GM06990 (cell line): ENCODE data around the gene MCM3AP.

Experiments
- DNase-seq: peaks from one replicate; pipeline ENCODE4 v3.0.0-alpha.2; 2011; ENCODE audit not compliant: insufficient read length; ENCODE audit errors: extremely low read depth
- H3K27me3 ChIP-seq: replicated peaks from 2 replicates; pipeline ENCODE4 v1.6.0; 2011; ENCODE audit warnings: low read length; ENCODE audit not compliant: control insufficient read depth, insufficient read depth
- H3K36me3 ChIP-seq: 2 replicates; pipeline ENCODE4 v1.5.1; 2011; ENCODE audit warnings: low read length; ENCODE audit not compliant: control insufficient read depth, insufficient read depth
- H3K4me3 ChIP-seq: replicated peaks from 2 replicates; pipeline ENCODE4 v1.5.1; 2011; ENCODE audit warnings: low read depth, mild to moderate bottlenecking, control low read depth, low read length
- TF ChIP-seq, protein P1 (sequence below): IDR thresholded peaks from 2 replicates; pipeline ENCODE4 v1.5.1; 2011; ENCODE audit warnings: low read length, control low read depth, mild to moderate bottlenecking, inconsistent platforms; ENCODE audit not compliant: insufficient read depth, poor library complexity, severe bottlenecking

The MCM3AP gene

DNA sequence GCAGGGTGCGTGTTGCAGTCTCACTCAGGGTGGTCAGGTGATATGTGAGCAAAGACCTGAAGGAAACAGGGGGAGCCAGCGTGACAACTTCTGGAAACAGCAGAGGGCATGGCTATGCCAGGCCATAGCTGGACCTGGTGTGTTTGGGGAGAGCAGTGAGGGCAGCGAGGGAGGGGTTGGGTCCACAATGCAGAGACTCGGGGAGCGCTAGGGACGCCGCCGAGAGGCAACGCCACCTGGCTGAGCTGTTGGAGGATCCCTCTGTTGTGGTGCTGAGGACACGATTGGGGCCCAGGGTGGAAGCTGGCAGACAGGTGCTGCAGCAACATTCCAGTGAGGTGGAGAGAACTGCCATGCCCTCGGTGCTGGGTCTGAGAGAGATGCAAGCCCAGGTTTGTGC is 30.2 kb downstream of the MCM3AP start:
- DNase-seq, result no peak
- Histone ChIP-seq H3K36me3 (peaks cover 39% of the 10 kb centered on the region), H3K4me3 (no peak overlapping the region), H3K27me3 (no peaks in the 10 kb centered on the region)
- TF ChIP-seq, protein P1, sequence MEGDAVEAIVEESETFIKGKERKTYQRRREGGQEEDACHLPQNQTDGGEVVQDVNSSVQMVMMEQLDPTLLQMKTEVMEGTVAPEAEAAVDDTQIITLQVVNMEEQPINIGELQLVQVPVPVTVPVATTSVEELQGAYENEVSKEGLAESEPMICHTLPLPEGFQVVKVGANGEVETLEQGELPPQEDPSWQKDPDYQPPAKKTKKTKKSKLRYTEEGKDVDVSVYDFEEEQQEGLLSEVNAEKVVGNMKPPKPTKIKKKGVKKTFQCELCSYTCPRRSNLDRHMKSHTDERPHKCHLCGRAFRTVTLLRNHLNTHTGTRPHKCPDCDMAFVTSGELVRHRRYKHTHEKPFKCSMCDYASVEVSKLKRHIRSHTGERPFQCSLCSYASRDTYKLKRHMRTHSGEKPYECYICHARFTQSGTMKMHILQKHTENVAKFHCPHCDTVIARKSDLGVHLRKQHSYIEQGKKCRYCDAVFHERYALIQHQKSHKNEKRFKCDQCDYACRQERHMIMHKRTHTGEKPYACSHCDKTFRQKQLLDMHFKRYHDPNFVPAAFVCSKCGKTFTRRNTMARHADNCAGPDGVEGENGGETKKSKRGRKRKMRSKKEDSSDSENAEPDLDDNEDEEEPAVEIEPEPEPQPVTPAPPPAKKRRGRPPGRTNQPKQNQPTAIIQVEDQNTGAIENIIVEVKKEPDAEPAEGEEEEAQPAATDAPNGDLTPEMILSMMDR, result no peak

DNA sequence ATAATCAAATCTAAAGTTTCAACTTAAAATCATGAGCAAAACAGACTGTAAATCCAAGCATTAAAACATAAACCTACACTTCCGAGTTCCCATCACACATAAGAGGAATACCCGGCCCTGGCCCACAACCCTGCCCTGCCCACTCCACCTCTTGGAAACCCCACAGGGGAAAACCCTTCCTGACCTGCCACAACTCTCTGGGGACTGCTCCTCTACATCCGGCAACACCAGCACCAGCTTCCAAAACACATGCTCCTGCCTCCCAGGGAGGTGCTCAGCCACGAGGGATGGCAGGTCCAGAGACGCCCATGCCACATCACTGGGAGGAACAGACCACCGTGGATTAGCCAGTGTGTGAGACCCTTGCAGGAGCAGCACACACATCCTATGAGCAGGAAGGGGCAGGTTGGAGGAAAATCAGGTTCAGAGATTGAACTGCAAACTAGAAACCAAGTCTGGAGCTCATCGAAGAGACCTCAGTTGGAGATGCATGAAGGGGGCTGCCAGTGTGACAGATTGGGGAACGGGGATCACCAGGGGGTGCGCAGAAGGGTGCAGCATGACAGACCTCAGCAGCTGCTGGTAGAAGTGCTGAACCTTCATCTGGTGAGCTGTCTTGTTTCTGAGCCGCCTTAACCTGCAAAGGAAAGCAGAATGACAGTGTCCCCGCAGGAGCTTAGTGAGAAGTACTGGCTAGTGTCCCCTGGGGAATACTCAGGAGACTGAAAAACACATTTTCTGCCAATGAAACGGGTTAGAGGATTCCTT is 31.0 kb downstream of the MCM3AP start:
- no peak overlapping the region for H3K4me3 ChIP-seq
- DNase-seq, result peak; percentile 45
- TF ChIP-seq, protein P1, result no peak
- H3K36me3 ChIP-seq, result peaks cover 45% of the 10 kb centered on the region
- no peaks in the 10 kb centered on the region for H3K27me3 ChIP-seq

DNA sequence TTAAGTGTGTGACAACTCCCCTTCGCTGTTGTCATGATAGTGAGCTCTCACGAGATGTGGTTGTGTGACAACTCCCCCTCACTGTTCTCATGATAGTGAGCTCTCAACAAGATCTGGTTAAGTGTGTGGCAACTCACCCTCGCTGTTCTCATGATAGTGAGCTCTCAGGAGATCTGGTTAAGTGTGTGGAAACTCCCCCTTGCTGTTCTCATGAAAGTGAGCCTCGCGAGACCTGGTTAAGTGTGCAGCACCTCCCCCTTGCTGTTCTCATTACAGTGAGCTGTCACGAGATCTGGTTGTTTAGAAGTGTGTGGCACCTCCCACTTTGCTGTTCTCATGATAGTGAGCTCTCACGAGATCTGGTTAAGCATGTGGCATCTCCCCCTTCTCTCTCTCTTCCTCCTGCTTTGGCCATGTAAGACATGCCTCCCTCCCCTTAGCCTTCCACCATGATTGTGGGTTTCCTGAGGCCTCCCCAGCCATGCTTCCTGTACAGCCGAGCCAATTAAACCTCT is 31.7 kb downstream of the MCM3AP start:
- Histone ChIP-seq H3K27me3 (no peaks in the 10 kb centered on the region), H3K36me3 (peaks cover 45% of the 10 kb centered on the region), H3K4me3 (no peak overlapping the region)
- TF ChIP-seq, protein P1, result no peak
- peak; percentile 69 for DNase-seq

DNA sequence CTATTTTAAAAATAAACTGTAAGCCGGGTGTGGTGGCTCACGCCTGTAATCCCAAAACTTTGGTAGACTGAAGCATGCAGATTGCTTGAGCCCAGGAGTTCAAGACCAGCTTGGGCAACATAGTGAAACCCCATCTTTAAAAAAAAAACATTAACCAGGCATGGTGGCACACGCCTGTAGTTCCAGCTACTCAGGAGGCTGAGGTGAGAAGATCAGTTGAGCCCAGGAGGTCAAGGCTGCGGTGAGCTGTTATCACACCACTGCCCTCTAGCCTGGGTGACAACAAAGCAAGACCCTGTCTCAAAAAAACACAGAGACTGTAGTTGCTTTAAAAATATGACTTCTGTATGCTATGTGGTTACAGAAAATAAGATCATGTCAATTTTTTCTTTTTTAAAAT is 32.6 kb downstream of the MCM3AP start:
- H3K4me3 ChIP-seq, result no peak overlapping the region
- H3K27me3 ChIP-seq, result no peaks in the 10 kb centered on the region
- TF ChIP-seq, protein P1, result no peak
- H3K36me3 ChIP-seq, result peaks cover 43% of the 10 kb centered on the region
- DNase-seq, result no peak

DNA sequence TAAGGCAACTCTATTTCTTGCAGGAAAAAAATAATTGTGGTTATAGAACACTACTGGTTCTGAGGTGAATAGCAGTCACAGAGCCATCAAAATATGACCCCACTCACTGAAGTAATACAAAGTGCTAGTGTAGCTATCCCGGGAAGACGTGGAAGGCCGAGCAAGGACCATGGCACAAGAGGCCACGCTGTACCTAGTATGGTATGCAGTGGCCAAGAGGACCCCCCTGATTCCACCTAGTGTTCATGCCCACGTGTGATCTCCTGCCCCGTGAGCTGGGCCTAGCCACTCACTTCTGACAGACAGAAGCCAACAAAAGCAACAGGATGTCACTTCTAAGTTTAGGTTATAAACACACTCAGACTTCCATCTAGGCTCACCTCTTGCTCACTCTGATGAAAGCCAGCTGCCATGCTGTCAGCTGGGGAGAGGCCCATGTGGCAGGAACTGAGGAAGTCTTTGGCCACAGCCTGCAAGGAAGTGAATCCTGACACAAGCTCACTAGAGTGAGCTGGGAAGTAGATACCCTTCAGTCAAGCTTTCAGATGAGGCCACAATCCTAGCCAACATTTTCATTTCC is 35.2 kb downstream of the MCM3AP start:
- Histone ChIP-seq H3K36me3 (peaks cover 39% of the 10 kb centered on the region), H3K27me3 (no peaks in the 10 kb centered on the region), H3K4me3 (no peak overlapping the region)
- no peak for DNase-seq
- TF ChIP-seq, protein P1, result no peak

DNA sequence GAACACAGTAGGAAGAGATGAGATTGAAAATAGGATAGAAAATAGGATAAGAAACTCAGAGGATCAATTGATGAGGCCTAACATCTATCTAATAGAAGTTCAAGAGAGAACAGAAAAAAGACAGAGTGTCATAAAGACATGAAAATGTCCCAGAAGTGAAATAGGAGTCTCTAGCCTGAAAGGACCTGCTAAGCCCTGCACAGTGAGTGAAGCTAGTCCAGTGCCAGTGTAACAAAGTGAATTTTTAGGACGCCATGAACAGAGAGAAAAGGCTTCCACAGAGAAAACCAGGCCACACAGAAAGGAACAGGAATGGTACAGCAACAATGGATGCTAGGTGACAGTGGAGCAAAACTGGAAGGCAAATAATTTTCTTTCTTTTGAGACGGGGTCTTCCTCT is 36.6 kb downstream of the MCM3AP start:
- no peak for DNase-seq
- peaks cover 41% of the 10 kb centered on the region for H3K36me3 ChIP-seq
- H3K4me3 ChIP-seq, result no peak overlapping the region
- no peaks in the 10 kb centered on the region for H3K27me3 ChIP-seq
- TF ChIP-seq, protein P1, result no peak
